T follicular helper cell (primary cell): Measurements from ENCODE around the gene ANKIB1.
"Not testable (repeated sequence)": the region's sequence is repeated elsewhere in the genome, so short reads cannot be mapped to it uniquely, and the experiment has no call there.

Experiments
- DNase-seq: peaks from one replicate; pipeline ENCODE4 v3.0.0-alpha.2; 2020; ENCODE audit warnings: low read depth

Gene ANKIB1

DNA sequence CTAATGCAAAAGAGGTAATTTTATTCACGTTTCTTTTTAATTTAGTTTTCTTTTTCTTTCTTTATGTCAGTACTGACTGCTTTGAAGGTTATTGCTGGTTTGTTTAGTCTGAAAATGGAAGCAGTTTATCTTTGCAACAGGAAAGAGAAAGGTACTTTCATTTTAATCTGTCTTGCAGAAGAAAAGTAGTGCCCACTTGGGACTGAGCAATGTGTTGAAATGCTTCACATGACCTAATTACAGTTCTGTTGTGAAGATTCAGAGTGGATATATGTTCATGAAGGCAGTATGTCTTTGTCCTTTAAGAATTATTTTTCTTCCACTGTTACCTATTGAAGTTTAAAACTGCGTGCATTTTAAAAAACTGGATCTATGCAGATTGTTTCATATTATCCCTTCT is 80.1 kb downstream of the ANKIB1 start:
- no peak for DNase-seq

DNA sequence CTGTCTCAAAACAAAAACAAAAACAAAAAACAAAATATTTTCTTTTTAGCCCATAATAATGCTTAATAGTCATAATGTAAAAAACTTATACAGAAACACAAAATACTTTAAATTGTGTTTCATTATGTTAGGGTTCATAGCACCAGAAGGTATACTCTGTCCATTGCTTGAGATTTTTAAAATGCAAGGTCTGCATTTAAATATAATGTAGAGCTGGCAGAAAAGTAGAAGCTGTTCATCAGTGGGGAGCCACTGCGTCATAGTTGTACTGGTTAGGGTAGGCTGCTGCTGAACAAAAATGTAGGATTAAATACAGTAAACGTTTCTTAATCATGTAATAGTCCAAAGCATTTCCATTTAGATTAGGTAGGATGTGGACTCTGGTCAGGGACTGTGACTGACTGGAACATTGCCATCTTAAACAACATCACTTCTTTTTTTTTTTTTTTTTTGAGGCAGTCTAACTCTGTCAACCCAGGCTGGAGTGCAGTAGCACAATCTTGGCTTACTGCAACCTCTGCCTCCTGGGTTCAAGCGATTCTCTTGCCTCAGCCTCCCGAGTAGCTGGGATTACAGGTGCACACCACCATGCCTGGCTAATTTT is 85.2 kb downstream of the ANKIB1 start:
- DNase-seq, result no peak

DNA sequence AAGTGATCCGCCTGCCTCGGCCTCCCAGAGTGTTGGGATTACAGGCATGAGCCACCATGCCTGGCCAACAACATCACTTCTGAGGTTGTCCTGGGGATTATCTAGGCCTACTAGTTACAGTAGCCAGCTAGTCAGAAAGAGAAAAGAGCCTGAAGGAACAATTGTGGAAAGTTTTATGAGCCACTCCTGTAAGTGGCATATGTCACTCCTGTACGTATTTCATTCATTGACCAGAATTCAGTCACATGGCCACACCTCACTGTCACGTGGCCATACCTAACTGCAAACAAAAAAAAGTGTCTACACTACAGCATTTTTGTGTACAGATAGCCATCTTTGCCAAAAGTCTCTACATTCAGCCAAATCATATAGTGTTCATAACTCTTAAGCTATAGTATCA is 85.7 kb downstream of the ANKIB1 start:
- DNase-seq, result no peak

DNA sequence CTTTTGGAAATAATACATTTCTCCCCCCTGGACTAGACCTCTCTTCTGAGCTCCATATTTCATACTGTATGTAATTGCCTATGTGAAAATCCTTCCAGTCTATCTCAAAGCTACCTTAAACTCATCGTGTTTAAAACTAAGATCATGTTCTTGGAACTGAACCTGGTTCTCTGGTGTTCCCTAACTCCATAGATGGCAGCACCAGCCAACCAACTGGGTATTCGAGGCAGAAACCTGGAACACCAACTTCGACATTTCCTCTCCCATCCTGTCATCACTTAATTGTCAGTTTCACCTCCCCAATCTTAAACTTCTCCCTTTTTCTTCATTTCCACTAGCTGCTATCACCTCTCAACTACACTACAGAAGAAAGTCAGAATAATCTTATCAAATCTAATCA is 87.0 kb downstream of the ANKIB1 start:
- DNase-seq, result no peak

DNA sequence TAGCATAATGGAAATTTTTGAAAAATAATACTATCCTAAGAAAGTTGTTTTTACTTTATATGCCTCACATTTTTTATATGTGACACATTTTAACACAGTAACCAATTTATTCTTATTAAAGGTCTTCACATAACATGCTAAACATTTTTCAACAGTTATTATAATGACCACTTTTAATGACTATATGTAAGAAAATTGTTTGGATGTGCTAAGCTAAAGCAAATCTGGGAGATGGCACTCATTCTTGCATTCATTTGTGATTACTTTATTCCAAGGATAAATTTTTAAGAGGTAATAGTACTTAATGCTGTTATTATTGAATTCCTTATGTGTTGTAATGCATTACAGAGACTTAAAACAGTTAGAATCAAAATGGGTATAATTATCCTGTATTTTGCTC is 88.1 kb downstream of the ANKIB1 start:
- DNase-seq, result no peak

DNA sequence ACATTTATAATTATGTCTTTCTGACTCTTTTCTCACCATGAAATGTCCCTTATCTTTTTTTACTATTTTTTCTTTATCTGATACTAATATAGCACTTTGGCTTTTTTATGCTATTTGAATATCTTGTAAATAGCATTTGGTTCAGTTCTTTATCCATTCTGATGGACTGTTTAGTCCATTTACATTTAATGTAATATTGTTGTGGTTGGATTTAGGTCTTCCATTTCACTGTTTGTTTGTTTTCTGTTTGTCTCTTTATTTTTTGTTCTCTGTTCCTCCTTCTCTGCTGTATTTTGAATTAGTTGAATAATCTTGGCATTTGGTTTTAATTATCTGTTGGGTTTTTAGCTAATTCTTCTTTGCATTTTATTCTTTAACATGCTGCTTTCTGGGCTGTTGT is 89.8 kb downstream of the ANKIB1 start:
- DNase-seq, result no peak

DNA sequence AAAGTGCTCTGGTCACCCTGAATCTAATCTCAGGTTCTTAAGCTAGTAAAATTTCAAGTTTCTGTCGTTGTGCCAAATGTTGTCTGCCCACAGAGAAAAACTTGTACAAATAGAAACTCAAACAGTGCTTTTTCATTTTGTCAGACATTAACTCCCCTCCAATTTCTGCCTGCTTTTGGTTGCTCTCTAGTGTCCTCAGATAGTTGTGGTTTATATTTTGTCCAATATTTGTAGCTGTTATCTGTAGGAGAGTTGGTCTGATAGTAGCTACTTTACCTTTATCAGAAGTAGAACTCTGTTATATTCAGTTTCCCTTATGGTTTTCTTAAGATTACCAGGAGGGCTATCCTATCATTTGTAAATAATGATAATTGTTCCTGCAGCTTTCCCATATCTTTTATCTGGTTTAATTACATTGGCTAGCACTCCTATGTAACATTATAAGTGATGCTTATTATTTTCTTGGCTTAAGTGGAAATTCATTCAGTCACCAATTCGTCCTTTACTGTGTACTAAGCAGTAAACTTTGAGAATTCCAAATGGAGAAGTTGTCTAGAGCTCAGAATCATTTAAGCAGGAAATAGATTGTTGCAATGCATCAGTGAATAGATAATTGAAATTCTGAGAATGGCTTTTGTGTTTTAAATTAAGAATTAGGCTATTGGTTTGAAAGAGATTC is 91.0 kb downstream of the ANKIB1 start:
- DNase-seq, result no peak

DNA sequence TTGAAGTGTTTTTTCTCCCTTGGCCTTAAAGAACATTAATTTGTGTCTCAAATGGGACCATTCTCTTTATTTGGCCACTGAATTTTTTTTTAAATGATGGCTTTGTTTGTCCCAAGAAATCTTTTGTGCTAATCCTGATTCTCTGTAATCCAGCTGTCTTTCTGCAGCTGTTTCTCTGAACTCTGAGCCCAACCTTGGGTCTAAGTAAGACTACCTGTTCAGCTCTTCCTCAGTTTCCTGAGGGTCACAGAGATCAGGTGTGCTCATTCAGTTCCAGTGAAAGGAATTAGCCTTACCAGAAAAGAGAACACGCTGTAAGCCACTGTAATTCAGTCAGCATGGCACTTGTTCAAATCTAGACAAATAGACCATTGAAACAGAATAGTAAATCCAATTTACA is 94.2 kb downstream of the ANKIB1 start:
- DNase-seq, result no peak

DNA sequence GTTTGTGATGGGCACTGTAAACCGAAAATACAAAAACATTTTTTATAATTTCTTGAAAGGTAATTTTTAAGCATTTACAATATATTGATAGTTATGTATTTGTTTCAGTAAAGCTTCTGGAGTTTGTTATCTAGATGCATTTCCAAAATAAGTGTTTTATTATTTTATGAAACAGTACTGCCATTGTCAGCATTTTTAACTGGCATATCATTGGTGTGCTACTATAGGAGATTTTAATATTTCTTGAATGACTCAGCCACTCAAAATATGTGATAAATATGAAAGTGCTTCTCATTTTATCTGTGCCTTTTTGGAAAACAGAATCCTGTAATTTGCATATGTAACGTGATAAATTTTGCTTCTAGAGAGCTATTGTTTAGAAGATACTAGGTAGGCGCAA is 97.9 kb downstream of the ANKIB1 start:
- no peak for DNase-seq

DNA sequence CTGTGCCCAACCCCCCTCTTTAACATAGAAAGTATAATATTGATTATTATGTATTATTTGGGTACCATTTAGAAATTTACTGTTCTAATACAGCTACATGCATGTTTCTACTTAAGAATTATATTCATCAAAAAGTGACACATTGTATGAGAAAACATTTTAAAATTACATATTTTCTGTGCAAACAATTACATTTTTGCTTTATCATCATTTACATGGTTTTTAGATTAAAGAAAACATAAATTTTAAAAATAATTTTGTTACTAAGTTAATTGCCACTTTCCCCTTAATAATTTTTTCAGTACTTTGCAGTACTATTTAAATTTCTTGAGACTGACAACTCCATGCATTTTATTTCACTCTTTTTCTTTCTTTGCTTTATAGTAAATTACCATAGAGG is 106.2 kb downstream of the ANKIB1 start:
- DNase-seq, result no peak

DNA sequence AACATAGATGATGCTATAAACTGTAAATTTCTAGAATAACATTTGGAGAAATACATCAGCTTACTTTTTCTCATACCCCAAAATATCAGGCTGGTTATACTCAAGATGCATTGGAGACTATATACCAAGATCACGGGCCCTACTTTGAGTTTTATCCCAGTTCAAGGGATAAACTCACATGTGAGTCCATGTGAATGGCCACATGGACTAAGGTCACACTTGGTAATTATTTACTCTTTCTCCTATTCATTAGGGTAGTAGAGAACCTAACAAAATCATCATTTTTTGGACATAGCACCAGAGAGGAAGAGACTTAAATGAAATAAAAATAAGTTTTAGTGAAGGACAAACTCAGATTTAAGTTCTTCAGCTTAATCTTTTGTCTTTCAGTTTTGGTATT is 108.4 kb downstream of the ANKIB1 start:
- no peak for DNase-seq

DNA sequence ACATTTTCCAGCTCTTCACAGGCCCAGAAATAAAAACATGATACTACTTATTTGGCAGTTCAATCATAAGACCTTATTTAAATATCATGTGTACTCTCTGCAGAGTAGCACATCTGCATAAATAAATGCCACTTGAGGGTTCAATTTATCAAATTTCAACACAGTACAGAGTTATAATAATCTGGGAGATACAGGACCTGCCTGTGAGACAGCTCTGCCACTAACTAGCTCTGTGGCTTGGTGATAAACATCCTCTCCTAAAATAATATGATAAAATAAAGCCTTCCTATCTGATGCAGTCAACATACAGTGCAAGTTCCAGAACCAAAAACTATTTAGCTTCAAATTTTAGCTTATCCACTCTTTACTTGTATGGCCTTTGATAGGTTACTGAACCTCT is 110.6 kb downstream of the ANKIB1 start:
- DNase-seq, result no peak

DNA sequence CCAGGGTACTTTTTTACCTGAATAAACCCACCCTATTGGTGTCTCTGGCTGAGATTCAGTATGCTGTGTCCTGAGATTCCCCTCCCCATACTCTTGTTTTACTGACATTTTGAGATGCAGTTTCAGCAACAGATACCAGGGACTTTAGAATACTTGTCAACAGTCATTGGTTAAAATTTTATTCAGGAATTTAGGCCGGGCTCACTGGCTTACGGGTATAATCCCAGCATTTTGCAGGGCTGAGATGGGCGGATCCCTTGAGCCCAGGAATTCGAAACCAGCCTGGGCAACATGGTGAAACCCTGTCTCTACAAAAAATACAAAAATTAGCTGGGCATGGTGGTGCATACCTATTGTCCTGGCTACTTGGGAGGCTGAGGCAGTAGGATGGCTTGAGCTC is 111.5 kb downstream of the ANKIB1 start:
- no peak for DNase-seq

DNA sequence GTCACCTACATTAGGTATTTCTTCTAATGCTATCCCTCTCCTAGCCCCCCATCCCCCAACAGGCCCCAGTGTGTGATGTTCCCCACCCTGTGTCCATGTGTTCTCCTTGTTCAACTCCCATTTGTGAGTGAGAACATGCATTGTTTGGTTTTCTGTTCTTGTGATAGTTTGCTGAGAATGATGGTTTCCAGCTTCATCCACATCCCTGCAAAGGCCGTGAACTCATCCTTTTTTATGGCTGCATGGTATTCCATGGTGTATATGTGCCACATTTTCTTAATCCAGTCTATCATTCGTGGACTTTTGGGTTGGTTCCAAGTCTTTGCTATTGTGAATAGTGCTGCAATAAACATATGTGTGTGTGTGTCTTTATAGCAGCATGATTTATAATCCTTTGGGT is 113.4 kb downstream of the ANKIB1 start:
- DNase-seq, result not testable (repeated sequence)

DNA sequence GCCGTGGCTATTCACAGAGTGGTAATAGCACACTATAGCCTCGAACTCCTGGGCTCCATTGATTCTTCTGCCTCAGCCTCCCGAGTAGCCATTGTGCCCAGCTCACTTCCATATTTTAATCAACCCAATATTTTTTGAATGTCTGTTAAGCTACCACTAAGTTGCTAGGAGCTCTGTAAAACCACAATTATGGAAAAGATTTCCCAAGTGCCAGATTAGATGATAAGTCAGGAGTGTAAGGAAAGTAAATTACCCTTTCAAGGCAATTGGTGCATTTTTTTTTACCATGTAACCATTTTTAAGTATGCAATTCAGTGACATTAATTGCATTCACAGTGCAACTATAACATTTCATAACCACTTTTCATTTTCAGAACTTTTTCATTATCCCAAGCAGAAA is 114.0 kb downstream of the ANKIB1 start:
- DNase-seq, result no peak

DNA sequence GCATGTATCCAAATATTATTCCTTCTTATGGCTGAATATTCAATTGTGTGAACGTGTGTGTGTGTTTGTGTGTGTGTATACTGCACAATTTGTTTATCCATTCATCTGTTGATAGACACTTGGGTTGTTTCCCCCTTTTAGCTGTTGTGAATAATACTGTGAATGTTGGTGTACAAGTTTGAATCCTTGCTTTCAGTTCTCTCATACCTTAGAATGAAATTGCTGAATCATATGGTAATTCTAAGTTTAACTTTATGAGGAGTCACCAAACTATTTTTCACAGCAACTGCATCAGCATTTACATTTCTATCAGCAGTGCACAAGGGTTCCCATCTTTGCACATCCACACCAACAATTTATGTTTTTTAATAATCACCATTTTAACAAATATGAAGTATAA is 114.6 kb downstream of the ANKIB1 start:
- no peak for DNase-seq

DNA sequence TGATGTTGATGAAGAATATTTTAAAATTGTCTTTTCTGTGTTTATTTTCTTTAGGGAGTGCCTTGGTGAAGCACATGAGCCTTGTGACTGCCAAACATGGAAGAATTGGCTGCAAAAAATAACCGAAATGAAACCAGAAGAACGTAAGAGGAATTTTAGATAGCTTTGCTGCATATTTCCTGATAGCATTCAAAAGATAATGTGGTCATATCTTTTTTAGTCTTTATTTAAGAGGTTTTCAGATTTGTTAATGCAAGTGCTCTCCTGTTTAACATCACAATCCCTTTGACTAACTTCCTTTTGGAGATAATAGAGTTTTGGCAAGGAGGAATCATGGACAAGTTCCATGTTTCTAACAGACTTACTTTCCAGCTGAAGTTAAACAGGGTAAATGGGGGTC is 116.4 kb downstream of the ANKIB1 start:
- no peak for DNase-seq

DNA sequence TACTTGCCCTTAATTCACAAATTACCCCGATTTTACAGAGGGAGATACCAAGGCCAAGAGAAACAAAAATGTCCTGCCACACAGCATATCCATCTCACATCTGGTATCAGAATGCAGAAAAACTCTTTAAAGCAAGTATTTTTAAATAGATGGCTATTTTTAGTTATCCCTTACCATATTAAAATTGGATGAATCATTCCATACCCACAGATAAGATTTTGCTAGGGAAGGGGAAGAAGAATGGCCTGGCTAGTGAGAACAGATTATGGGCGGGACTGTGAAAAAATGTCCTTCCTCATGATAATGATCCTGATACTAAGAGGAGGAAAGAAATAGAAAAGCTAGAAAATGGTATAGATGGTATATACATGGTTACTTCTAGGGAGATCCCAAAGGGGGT is 121.0 kb downstream of the ANKIB1 start:
- DNase-seq, result no peak

DNA sequence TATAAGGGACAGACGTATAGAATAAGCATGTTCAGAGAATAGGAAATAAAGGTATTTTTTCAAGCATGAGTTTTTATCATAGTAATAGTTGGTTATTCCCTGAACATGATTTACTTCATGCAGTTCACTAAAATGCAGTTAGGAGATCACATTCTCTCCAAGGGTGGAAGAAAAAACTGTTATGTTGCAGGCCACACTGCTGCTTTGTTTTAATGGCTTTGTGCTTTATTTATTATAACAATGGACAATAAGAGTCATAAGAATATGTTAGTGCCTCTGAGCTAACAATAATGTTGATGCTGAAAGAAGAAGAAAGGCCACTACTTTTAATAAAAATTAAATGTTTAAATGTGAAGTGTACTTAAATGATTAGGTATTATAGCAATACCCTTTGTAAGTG is 123.0 kb downstream of the ANKIB1 start:
- no peak for DNase-seq

DNA sequence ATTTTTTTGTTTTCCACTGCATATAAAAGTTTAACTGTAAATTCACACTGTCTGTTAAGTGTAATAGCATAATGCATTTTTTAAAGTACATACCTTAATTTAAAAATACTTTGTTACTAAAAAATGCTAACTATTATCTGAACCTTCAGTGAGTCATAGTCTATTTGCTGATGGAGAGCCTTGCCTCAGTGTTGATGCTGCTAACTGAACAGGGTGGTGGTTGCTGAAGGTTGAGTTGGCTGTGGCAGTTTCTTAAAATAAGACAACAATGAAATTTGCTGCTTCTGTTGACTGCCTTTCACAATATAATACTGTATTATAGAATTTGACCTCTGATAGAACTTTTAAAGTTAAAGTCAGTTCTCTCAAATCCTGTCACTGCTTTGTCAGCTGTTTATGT is 129.2 kb downstream of the ANKIB1 start:
- no peak for DNase-seq

DNA sequence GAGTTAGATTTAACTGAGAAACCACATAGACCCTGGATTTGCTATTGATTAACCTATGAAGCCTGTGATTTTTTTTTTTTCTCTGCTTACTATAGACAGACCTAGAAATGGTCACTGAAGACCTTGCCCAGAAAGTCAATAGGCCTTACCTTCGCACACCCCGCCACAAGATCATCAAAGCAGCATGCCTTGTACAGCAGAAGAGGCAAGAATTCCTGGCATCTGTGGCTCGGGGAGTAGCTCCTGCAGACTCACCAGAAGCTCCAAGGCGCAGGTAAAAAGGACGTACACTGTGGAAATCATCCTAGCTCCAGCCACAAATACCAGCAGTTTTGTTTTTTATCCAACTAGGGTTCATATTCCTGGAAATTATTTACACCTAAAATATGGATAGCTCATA is 145.3 kb downstream of the ANKIB1 start:
- DNase-seq, result no peak

DNA sequence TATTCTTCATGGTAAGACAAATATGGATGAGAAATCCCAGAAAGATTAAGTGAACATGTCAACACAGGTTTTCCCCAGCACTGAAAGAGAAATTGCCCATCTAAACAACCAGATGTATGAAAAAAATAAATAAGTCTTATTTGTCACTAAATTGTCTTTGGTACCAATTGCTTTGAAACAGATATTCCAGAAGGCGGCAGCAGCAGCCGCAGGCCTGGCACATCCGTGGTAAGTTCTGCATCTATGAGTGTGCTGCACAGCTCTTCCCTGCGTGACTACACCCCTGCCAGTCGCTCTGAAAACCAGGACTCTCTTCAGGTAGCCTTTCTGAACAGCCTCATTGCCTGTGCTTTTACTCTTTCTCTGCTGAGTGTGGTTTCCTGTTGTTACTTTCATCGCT is 151.8 kb downstream of the ANKIB1 start:
- DNase-seq, result no peak

DNA sequence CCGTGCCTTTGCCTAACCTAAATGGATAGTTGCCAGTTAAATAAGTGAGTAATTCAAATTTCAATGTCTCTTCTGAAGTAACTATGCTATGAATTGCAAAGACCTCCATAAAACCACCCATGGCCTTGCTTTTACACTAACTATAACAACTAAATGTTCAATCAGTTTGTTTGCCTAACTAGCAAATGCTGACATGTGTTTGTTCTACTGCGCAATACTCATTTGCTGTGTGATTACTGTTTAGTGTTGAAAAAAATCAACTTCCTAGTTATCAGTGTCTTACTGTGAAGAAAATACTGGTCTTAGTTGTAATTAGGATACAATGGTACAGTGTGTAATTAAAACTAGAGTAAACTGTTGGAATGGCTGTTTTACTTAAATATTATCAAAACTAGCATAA is 154.2 kb downstream of the ANKIB1 start:
- no peak for DNase-seq
